Endothelial cell of umbilical vein (primary cell): ENCODE data around the gene BORCS6. TPM values are rescaled to one million over a fixed set of nuclear protein-coding genes. Genes with fewer than 3 reads are reported as not detected.

ENCODE experiments used
- BruUV-seq: library from RNA; stranded (reverse); fragments of 400-500 nt; replicated peaks from 2 replicates; lab custom pipeline; 2021; lab: Mats Ljungman, UMichigan
- CTCF ChIA-PET: fragments of 300-600, 350-600 bp; sonication (Branson Sonifier 250); formaldehyde crosslinking; loops from one replicate; lab custom pipeline; 2021; ENCODE audit warnings: antibody characterized with exemption, inconsistent platforms; lab: Charles Lee
- POLR2A ChIA-PET: fragments of 300-600, 350-600 bp; sonication (Branson Sonifier 250); formaldehyde crosslinking; loops from one replicate; lab custom pipeline; 2021; ENCODE audit warnings: antibody characterized with exemption, inconsistent platforms; lab: Charles Lee
- DNase-seq: peaks from one replicate; pipeline ENCODE4 v3.0.0-alpha.2; 2011; ENCODE audit warnings: low read depth, low spot score
- FAIRE-seq: peaks from 2 replicates; lab custom pipeline; 2011; peaks lifted over from hg19 to GRCh38; lab: Jason Lieb, UNC
- H2AFZ ChIP-seq: 2 replicates; pipeline ENCODE4 v1.6.0; 2012; ENCODE audit warnings: low read depth, low read length, control low read depth, inconsistent platforms
- H3K27ac ChIP-seq: 2 replicates; pipeline ENCODE4 v1.5.1; 2011; ENCODE audit warnings: low read depth, mild to moderate bottlenecking, control low read depth, low read length, moderate library complexity; ENCODE audit not compliant: insufficient read depth
- H3K27me3 ChIP-seq, 2 experiments: 2 replicates each; pipeline versions ENCODE4 v1.6.0 to v1.6.1; 2011; ENCODE audit warnings: low read length in 2 of 2, mixed read lengths in 1 of 2; ENCODE audit not compliant: control insufficient read depth in 2 of 2, insufficient read depth in 2 of 2
- H3K36me3 ChIP-seq, 2 experiments: 2 replicates in 1 of 2; 3 replicates in 1 of 2; pipeline ENCODE4 v1.5.1; 2011; ENCODE audit warnings: low read length in 2 of 2, mild to moderate bottlenecking in 1 of 2, moderate library complexity in 1 of 2; ENCODE audit not compliant: control insufficient read depth in 2 of 2, insufficient read depth in 2 of 2; ENCODE audit errors: extremely low read depth in 1 of 2
- H3K4me1 ChIP-seq: 3 replicates; pipeline ENCODE4 v1.5.1; 2011; ENCODE audit warnings: mild to moderate bottlenecking, low read length; ENCODE audit not compliant: control insufficient read depth, insufficient read depth; ENCODE audit errors: extremely low read depth
- H3K4me2 ChIP-seq: 2 replicates; pipeline ENCODE4 v1.6.1; 2011; ENCODE audit warnings: low read length, control low read depth, mixed read lengths; ENCODE audit not compliant: insufficient read depth
- H3K4me3 ChIP-seq, 3 experiments: fragments of 200-600 bp in 1 of 3; sonication (generic), shearing (Covaris generic) in 1 of 3; replicated peaks in 1 of 3; 2 replicates each; pipeline ENCODE4 v1.5.1; 2011 to 2016; ENCODE audit warnings: control low read depth in 3 of 3, low read length in 3 of 3, mild to moderate bottlenecking in 2 of 3, inconsistent platforms in 1 of 3, low read depth in 1 of 3, moderate library complexity in 1 of 3; ENCODE audit not compliant: insufficient read depth in 1 of 3
- H3K79me2 ChIP-seq: 2 replicates; pipeline ENCODE4 v1.6.0; 2012; ENCODE audit warnings: low read length, inconsistent platforms; ENCODE audit not compliant: control insufficient read depth, insufficient read depth
- H3K9ac ChIP-seq: replicated peaks from 2 replicates; pipeline ENCODE3; 2011; ENCODE audit warnings: low read length, control low read depth; ENCODE audit not compliant: insufficient read depth; ENCODE audit errors: extremely low read depth
- H3K9me1 ChIP-seq: replicated peaks from 3 replicates; pipeline ENCODE4 v1.6.0; 2011; ENCODE audit warnings: mild to moderate bottlenecking, low read length; ENCODE audit not compliant: control insufficient read depth, insufficient read depth; ENCODE audit errors: extremely low read depth
- H3K9me3 ChIP-seq: replicated peaks from 2 replicates; pipeline ENCODE4 v1.5.1; 2012; ENCODE audit warnings: low read length, inconsistent platforms; ENCODE audit not compliant: control insufficient read depth, insufficient read depth
- H4K20me1 ChIP-seq: replicated peaks from 2 replicates; pipeline ENCODE3; 2011; ENCODE audit warnings: mild to moderate bottlenecking, low read length; ENCODE audit not compliant: control insufficient read depth, insufficient read depth; ENCODE audit errors: extremely low read depth
- CTCF ChIP-seq, 2 donors: IDR thresholded peaks; 1 replicate in 1 of 2; 2 replicates in 1 of 2; pipeline ENCODE4 v1.5.1; 2011; ENCODE audit warnings: low read length in 2 of 2, mild to moderate bottlenecking in 2 of 2, moderate library complexity in 2 of 2, control low read depth in 1 of 2, inconsistent platforms in 1 of 2, low read depth in 1 of 2; ENCODE audit not compliant: insufficient read depth in 1 of 2; ENCODE audit errors: extremely low read depth in 1 of 2
- EZH2 ChIP-seq: IDR thresholded peaks from 2 replicates; pipeline ENCODE4 v1.6.1; 2012; ENCODE audit warnings: borderline replicate concordance, low read depth, mild to moderate bottlenecking, moderate library complexity, low read length, inconsistent platforms; ENCODE audit not compliant: severe bottlenecking
- FOS ChIP-seq: IDR thresholded peaks from 2 replicates; pipeline ENCODE4 v1.6.1; 2011; ENCODE audit warnings: mild to moderate bottlenecking, low read length, moderate library complexity, borderline replicate concordance; ENCODE audit not compliant: insufficient read depth
- GATA2 ChIP-seq: IDR thresholded peaks from 2 replicates; pipeline ENCODE4 v1.7.0; 2011; ENCODE audit warnings: low read depth, mild to moderate bottlenecking, moderate library complexity, mixed read lengths, low read length; ENCODE audit not compliant: insufficient read length, insufficient read depth
- JUN ChIP-seq: IDR thresholded peaks from 2 replicates; pipeline ENCODE4 v1.6.1; 2011; ENCODE audit warnings: borderline replicate concordance, low read depth; ENCODE audit not compliant: insufficient read length, insufficient read depth
- MAX ChIP-seq: IDR thresholded peaks from 2 replicates; pipeline ENCODE4 v1.6.1; 2011; ENCODE audit not compliant: insufficient read depth, insufficient read length
- MYC ChIP-seq: IDR thresholded peaks from one replicate; pipeline ENCODE4 v1.6.1; 2011; ENCODE audit warnings: mild to moderate bottlenecking, low read depth, low read length
- POLR2A ChIP-seq: IDR thresholded peaks from 2 replicates; pipeline ENCODE4 v1.6.1; 2012; ENCODE audit warnings: low read depth, mild to moderate bottlenecking, control low read depth, low read length
- POLR2AphosphoS5 ChIP-seq: IDR thresholded peaks from 2 replicates; pipeline ENCODE4 v1.6.1; 2012; ENCODE audit warnings: low read depth, mild to moderate bottlenecking, control low read depth, low read length, moderate library complexity; ENCODE audit not compliant: insufficient read depth
- dilution Hi-C: fragments of 300-500 bp; cut with MboI; formaldehyde crosslinking; loops from one replicate; pipeline ENCODE4 v1.15.0; 2019; ENCODE audit warnings: low sequenced_read_pairs; ENCODE audit not compliant: extremely low pct_ligation_motif_present
- intact Hi-C: fragments of 100-400 bp; cut with micrococcal nuclease; formaldehyde crosslinking; loops from one replicate; pipeline ENCODE4 v1.10.0; 2022
- polyA plus RNA-seq, 4 experiments: library from polyadenylated mRNA; depleted of rRNA in 3 of 4; stranded (reverse) in 3 of 4; unstranded in 1 of 4; fragments of >200 nt; gene quantifications; 2 replicates each; pipeline versions ENCODE4 v1.2.1 to v1.2.3, GENCODE V29; 2011 to 2012; ENCODE audit warnings: missing spikeins in 1 of 4
- total RNA-seq: library from RNA; stranded (reverse); gene quantifications from 2 replicates; pipeline ENCODE4 v1.2.3, GENCODE V29; 2021

The BORCS6 gene
- total and polyA plus RNA-seq, 2 donors (not counting 3 experiments of a cell fraction or from before 2014, with no cell fraction given), result 8.0 to 9.0 TPM

- Histone ChIP-seq H3K9me1 (no peaks in the 10 kb centered on the region), H3K9ac (no peak overlapping the region), H3K79me2 (peaks cover 5% of the 10 kb centered on the region), H2AFZ (no peak overlapping the region), H3K9me3 (no peaks in the 10 kb centered on the region), H3K27me3 (no peaks in the 10 kb centered on the region), H3K27ac (no peak overlapping the region), H3K4me1 (peaks cover 9% of the 10 kb centered on the region), H3K36me3 (peaks cover 2 to 72% of the 10 kb centered on the region in 2 experiments), H3K4me2 (no peak overlapping the region), H4K20me1 (no peaks in the 10 kb centered on the region), H3K4me3 (no peak overlapping the region)
- ChIA-PET CTCF (no interaction called here), POLR2A (no interaction called here)
- intact Hi-C loops, result no loop called here
- FAIRE-seq (no peak), DNase-seq (no peak)
- dilution Hi-C loops, result no loop called here
- TF ChIP-seq FOS (no peak), POLR2AphosphoS5 (no peak), POLR2A (no peak), GATA2 (no peak), JUN (no peak), CTCF (IDR thresholded peaks at IDR 0.05; ENCODE audit: extremely low read depth in 1 of 2, insufficient read depth in 1 of 2, low read depth in 1 of 2, low read length in 2 of 2) (no peak), MYC (no peak), MAX (no peak), EZH2 (no peak)
- no TSS peak for BruUV-seq
Measured at GRCh38 chr17:8146381-8147140, 43.4 kb downstream of the BORCS6 start.
